GM13977 (cell line): ENCODE measurements around the gene PRTG.

Experiments used
- DNase-seq: peaks from one replicate; pipeline ENCODE4 v3.0.0; 2012; ENCODE audit warnings: low spot score
- in situ Hi-C: fragments of 300-500 bp; cut with MboI; formaldehyde crosslinking; loops from one replicate; pipeline ENCODE4 v1.12.0; 2022; ENCODE audit warnings: low sequenced_read_pairs, low pct_unique_long_range_greater_than_20kb, mixed read lengths, inconsistent platforms; ENCODE audit not compliant: unreplicated experiment
- TF ChIP-seq, protein P1 (sequence below): IDR thresholded peaks from 2 replicates; pipeline ENCODE4 v1.5.1; 2012; ENCODE audit warnings: mild to moderate bottlenecking, control low read depth; ENCODE audit not compliant: insufficient read depth; ENCODE audit errors: extremely low read depth, missing control alignments

PRTG gene

DNA sequence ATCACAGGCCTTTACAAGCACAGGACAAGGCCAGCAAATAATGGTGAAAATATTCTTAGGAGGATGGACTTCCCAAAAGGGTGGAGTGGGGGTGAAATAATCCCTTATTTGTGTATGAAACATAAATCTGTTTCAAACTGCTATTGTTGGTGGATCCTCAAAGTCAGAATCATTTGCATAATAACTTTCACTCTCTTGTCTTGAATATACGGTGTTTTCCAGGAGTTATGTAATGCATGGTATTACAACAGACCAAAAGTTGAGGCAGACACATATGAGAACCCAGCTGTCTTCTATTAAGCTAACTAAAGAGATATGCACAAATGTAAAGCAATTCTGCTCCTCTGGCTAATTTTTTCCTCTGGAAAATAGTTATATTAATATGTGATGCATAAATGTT is 57.7 kb downstream of the PRTG start:
- DNase-seq, result peak; percentile 41
- TF ChIP-seq, protein P1, sequence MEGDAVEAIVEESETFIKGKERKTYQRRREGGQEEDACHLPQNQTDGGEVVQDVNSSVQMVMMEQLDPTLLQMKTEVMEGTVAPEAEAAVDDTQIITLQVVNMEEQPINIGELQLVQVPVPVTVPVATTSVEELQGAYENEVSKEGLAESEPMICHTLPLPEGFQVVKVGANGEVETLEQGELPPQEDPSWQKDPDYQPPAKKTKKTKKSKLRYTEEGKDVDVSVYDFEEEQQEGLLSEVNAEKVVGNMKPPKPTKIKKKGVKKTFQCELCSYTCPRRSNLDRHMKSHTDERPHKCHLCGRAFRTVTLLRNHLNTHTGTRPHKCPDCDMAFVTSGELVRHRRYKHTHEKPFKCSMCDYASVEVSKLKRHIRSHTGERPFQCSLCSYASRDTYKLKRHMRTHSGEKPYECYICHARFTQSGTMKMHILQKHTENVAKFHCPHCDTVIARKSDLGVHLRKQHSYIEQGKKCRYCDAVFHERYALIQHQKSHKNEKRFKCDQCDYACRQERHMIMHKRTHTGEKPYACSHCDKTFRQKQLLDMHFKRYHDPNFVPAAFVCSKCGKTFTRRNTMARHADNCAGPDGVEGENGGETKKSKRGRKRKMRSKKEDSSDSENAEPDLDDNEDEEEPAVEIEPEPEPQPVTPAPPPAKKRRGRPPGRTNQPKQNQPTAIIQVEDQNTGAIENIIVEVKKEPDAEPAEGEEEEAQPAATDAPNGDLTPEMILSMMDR, result no peak
- in situ Hi-C loops, result no loop called here

DNA sequence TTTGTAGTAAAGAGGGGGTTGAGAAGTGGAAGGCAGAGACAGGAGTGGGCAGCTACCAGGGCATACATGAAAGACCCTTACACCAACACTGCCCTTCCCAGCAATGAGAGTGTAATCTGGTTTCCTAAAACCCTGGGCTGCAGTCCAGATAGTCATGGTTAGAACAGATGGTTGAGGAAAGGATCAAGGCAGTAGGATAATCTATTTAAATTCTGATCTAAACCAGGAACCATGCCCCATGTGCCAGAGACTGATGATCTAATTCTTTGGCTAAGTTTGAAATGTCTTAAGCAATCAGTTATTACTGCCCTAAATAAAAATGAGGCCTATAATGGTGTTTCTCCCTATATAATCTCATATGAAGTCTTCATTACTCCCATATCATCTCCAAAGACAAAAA is 59.6 kb downstream of the PRTG start:
- in situ Hi-C loops, result no loop called here
- TF ChIP-seq, protein P1, result no peak
- no peak for DNase-seq

DNA sequence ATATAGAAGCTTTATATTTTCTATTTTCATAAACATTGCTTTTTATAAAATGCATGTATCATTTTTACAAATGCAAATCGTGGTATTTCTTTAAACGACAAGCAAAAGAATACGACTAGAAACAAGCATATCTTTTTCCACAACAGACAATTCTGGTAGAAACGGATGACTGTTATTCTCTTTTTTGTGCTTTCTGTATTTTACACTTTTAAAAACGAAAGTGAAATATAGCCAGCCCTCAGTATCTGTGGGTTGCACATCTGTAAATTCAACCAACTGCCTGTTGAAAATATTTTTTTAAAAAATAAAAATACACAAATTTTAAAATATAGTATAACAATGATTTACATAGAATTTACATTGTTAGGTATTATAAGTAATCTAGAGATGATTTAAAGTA is 61.3 kb downstream of the PRTG start:
- in situ Hi-C loops, result no loop called here
- peak; percentile 14 for DNase-seq
- TF ChIP-seq, protein P1, result no peak

DNA sequence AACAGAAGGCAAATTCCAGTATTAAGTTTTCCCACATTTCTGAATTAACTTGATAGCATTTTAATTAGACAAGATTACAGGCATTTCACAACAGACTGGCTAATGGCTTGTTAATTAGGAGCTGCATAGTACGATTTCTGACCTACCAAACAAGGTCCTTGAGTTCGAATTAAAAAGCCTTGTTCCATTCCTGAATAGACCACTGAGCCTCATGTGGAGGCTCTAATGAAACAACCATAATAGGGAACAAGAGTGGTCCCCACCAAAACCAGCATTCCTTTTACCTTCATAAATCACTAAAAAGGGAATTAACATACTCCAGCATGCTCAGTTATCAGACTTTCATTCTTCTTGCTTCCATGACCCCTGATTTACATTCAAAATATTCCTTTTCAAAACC is 66.4 kb downstream of the PRTG start:
- in situ Hi-C loops, result no loop called here

DNA sequence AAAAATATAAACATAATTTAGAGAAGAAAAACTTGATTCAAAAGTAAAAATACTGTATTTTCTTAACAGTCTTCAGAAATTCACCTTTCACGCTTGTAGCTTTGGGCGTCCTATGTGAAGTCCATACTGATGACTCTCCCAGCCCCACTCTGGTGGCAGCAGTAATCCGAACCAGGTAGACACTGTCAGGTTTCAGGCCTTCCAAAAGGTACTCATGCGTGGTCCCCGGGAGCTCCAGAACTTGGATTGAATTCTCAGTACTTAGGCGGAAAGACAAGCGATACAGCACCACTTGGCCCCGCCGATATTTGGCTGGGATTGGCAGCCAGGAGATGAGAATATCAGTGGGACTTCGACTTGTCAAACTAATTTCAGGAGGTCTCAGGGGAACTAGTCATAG is 69.7 kb downstream of the PRTG start:
- TF ChIP-seq, protein P1, result no peak
- in situ Hi-C loops, result no loop called here

More for the DNA sequence above, 66.4 kb downstream of the PRTG start:
- no peak for DNase-seq
- TF ChIP-seq, protein P1, result no peak

DNA sequence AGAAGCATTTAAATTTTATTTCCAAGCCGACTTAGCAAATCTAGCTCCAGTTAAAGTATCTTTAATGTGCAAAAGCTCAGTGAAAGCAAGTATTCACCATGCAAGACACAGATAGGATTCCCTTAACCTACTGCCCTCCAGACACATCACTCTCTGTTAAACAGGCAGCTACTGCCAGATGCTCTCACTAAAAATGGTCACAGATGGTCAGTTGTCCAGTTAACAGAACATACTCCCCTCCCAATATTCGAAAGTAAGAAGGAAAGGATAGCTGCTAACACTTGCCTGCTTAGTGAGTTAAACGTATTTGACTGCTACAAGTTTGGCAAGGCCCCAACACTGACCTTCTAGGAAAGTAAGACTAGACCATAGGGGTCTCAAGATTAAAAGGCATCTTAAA is 73.7 kb downstream of the PRTG start:
- in situ Hi-C loops, result no loop called here
- TF ChIP-seq, protein P1, result no peak
- DNase-seq, result no peak

More for the DNA sequence above, 69.7 kb downstream of the PRTG start:
- DNase-seq, result no peak
